Activated T-cell treated with anti-CD3 and anti-CD28 coated beads for 4 hours (primary cell): ENCODE measurements around the gene PJA2.
"Not testable (repeated sequence)": the region's sequence is repeated elsewhere in the genome, so short reads cannot be mapped to it uniquely, and the experiment has no call there.

Experiments
- DNase-seq: peaks from one replicate; pipeline ENCODE4 v3.0.0-alpha.2; 2020

The PJA2 gene

GRCh38 chr5:109300367-109300766 lies 109.4 kb downstream of the PJA2 start:
- no peak for DNase-seq

GRCh38 chr5:109299557-109299956 lies 110.2 kb downstream of the PJA2 start:
- DNase-seq, result no peak

- DNase-seq, result no peak
Measured at GRCh38 chr5:109298794-109299193, 111.0 kb downstream of the PJA2 start.

GRCh38 chr5:109297900-109298299 lies 111.9 kb downstream of the PJA2 start:
- DNase-seq, result no peak

- no peak for DNase-seq
Measured at GRCh38 chr5:109291090-109291489, 118.7 kb downstream of the PJA2 start.

- no peak for DNase-seq
Measured at GRCh38 chr5:109290231-109290630, 119.5 kb downstream of the PJA2 start.

GRCh38 chr5:109286628-109287027 lies 123.1 kb downstream of the PJA2 start:
- DNase-seq, result not testable (repeated sequence)
